GM12878 (cell line): Measurements from ENCODE around the gene PAF1. TPM values are rescaled to one million over a fixed set of nuclear protein-coding genes. Genes with fewer than 3 reads are reported as not detected.

ENCODE experiments used
- ATAC-seq: fragments of 200-7000 bp; cut with Tn5 transposase; 3 replicates; pipeline ENCODE4 v1.9.1; 2020; ENCODE audit warnings: mild to moderate bottlenecking, moderate library complexity
- BruUV-seq: library from RNA; stranded (reverse); fragments of 400-500 nt; replicated peaks from 2 replicates; lab custom pipeline; 2021; lab: Mats Ljungman, UMichigan
- CTCF ChIA-PET: fragments of 300-600 bp; sonication (Branson Sonifier 250); formaldehyde crosslinking; extraction: SDS; loops from one replicate; lab custom pipeline; 2021; ENCODE audit warnings: inconsistent platforms; lab: Yijun Ruan, JAX
- POLR2A ChIA-PET: fragments of 350-600 bp; formaldehyde crosslinking; extraction: SDS; loops from one replicate; lab custom pipeline; 2021; ENCODE audit warnings: inconsistent platforms; lab: Charles Lee
- RAD21 ChIA-PET: fragments of 300-600 bp; sonication (Branson Sonifier 250); formaldehyde crosslinking; loops from one replicate; lab custom pipeline; 2023; ENCODE audit warnings: antibody characterized with exemption; ENCODE audit not compliant: unreplicated experiment; lab: Charles Lee
- SMC1A ChIA-PET: fragments of 300-600 bp; sonication (Branson Sonifier 250); formaldehyde crosslinking; loops from one replicate; lab custom pipeline; 2023; ENCODE audit not compliant: unreplicated experiment, uncharacterized antibody; lab: Charles Lee
- DNase-seq: peaks from one replicate; pipeline ENCODE4 v3.0.0-alpha.2; 2011; ENCODE audit warnings: low read depth, low spot score
- FAIRE-seq: peaks from 3 replicates; lab custom pipeline; 2011; peaks lifted over from hg19 to GRCh38; lab: Jason Lieb, UNC
- H2AFZ ChIP-seq: 2 replicates; pipeline ENCODE4 v1.6.0; 2011; ENCODE audit warnings: low read depth, low read length, control low read depth; ENCODE audit not compliant: control insufficient read depth
- H3K27ac ChIP-seq: 2 replicates; pipeline ENCODE4 v1.5.1; 2011; ENCODE audit warnings: control low read depth; ENCODE audit not compliant: control insufficient read depth, insufficient read depth
- H3K27me3 ChIP-seq, 2 experiments: replicated peaks in 1 of 2; 2 replicates each; pipeline versions ENCODE4 v1.6.0 to v1.6.1; 2011; ENCODE audit warnings: low read length in 1 of 2; ENCODE audit not compliant: control insufficient read depth in 2 of 2, insufficient read depth in 2 of 2
- H3K36me3 ChIP-seq, 2 experiments: 2 replicates each; pipeline ENCODE4 v1.5.1; 2011; ENCODE audit warnings: low read length in 1 of 2; ENCODE audit not compliant: control insufficient read depth in 2 of 2, insufficient read depth in 2 of 2
- H3K4me1 ChIP-seq: 2 replicates; pipeline ENCODE4 v1.6.1; 2011; ENCODE audit warnings: mild to moderate bottlenecking, low read length, moderate library complexity, mixed read lengths; ENCODE audit not compliant: control insufficient read depth, insufficient read depth
- H3K4me2 ChIP-seq: 2 replicates; pipeline ENCODE4 v1.6.0; 2011; ENCODE audit warnings: control low read depth; ENCODE audit not compliant: control insufficient read depth, insufficient read depth
- H3K4me3 ChIP-seq: fragments of 200-600 bp; sonication (generic); 2 replicates; pipeline ENCODE4 v1.5.1; 2016
- H3K79me2 ChIP-seq: 2 replicates; pipeline ENCODE4 v1.6.0; 2011; ENCODE audit warnings: low read length; ENCODE audit not compliant: control insufficient read depth, insufficient read depth
- H3K9ac ChIP-seq: 2 replicates; pipeline ENCODE4 v1.8.0; 2011; ENCODE audit warnings: low read length, control low read depth, mixed read lengths; ENCODE audit not compliant: control insufficient read depth, insufficient read depth
- H3K9me3 ChIP-seq: replicated peaks from 3 replicates; pipeline ENCODE4 v1.5.1; 2011; ENCODE audit warnings: mild to moderate bottlenecking, low read length; ENCODE audit not compliant: control insufficient read depth, insufficient read depth
- H4K20me1 ChIP-seq: 2 replicates; pipeline ENCODE4 v1.6.0; 2011; ENCODE audit not compliant: control insufficient read depth, insufficient read depth
- BRCA1 ChIP-seq: IDR thresholded peaks from 2 replicates; pipeline ENCODE4 v1.6.1; 2011; ENCODE audit warnings: low read depth, low read length, improper control_type of control experiment
- ESRRA ChIP-seq: IDR thresholded peaks from 2 replicates; pipeline ENCODE4 v1.6.1; 2012; ENCODE audit warnings: mild to moderate bottlenecking, low read length, improper control_type of control experiment
- MYB ChIP-seq: fragments of 150-350 bp; IDR thresholded peaks from 2 replicates; pipeline ENCODE4 v1.6.1; 2014; ENCODE audit warnings: mild to moderate bottlenecking, low read depth, low read length, borderline replicate concordance
- MYC ChIP-seq: IDR thresholded peaks from 2 replicates; pipeline ENCODE4 v1.6.1; 2011; ENCODE audit warnings: mild to moderate bottlenecking, low read length, moderate library complexity, inconsistent platforms; ENCODE audit not compliant: insufficient read depth, insufficient replicate concordance, insufficient read length, severe bottlenecking
- POLR2AphosphoS5 ChIP-seq: IDR thresholded peaks from 2 replicates; pipeline ENCODE4 v1.6.1; 2011; ENCODE audit warnings: mild to moderate bottlenecking, low read length, inconsistent platforms
- SKIL ChIP-seq: fragments of 450-650 bp; IDR thresholded peaks from 2 replicates; pipeline ENCODE4 v1.6.1; 2017; ENCODE audit warnings: mild to moderate bottlenecking, low read depth, inconsistent platforms; ENCODE audit not compliant: poor library complexity, severe bottlenecking
- STAT3 ChIP-seq: IDR thresholded peaks from 2 replicates; pipeline ENCODE4 v1.6.1; 2011; ENCODE audit warnings: low read depth, low read length, improper control_type of control experiment
- ZNF592 ChIP-seq: fragments of 450-650 bp; IDR thresholded peaks from 2 replicates; pipeline ENCODE4 v1.6.1; 2017; ENCODE audit warnings: mild to moderate bottlenecking, moderate library complexity
- WGBS: methylation state at CpG from one replicate; pipeline ENCODE4 v1.1.6; 2016; ENCODE audit warnings: low lambda C conversion rate; ENCODE audit not compliant: insufficient replicate concordance, insufficient coverage; ENCODE audit errors: missing lambda C conversion rate; 5-methylcytosine and 5-hydroxymethylcytosine counted together
- in situ Hi-C: fragments of 300-500 bp; cut with MboI; formaldehyde crosslinking; loops from 9 replicates; pipeline ENCODE4 v1.14.3; 2018; ENCODE audit warnings: mixed read lengths
- intact Hi-C: fragments of 100-400 bp; cut with micrococcal nuclease; formaldehyde crosslinking; loops from one replicate; pipeline ENCODE4 v1.14.2; 2022; ENCODE audit not compliant: unreplicated experiment
- polyA plus RNA-seq, 11 experiments: library from polyadenylated mRNA; depleted of rRNA in 4 of 11; unstranded in 6 of 11; stranded (reverse) in 5 of 11; fragments of >200 nt; fragmentation: Nextera tagmentation in 4 of 11; fragmentation: Illumina TruSeq in 1 of 11; extraction: Ambion mirVana in 4 of 11; extraction: Trizol in 1 of 11; gene quantifications; 1 replicate in 1 of 11; 2 replicates in 10 of 11; pipeline versions ENCODE4 v1.2.1 to v1.2.3, GENCODE V29; 2011 to 2016; ENCODE audit warnings: inconsistent platforms in 2 of 11, missing spikeins in 2 of 11, low read depth in 1 of 11
- total RNA-seq, 4 experiments: library from RNA; depleted of rRNA in 3 of 4; stranded (reverse); fragments of >200 nt in 3 of 4; fragmentation: Illumina TruSeq in 1 of 4; extraction: Trizol in 1 of 4; gene quantifications; 2 replicates each; pipeline versions ENCODE4 v1.2.1 to v1.2.3, GENCODE V29; 2013 to 2021

Gene PAF1
- total and polyA plus RNA-seq, 10 of the 15 experiments (the other 5 are each of a cell fraction or from before 2014, with no cell fraction given): 1.7 to 45.8 (median 39.6) TPM

GRCh38 chr19:39417463-39418181, 26.7 kb upstream of the PAF1 start:
- Histone ChIP-seq H4K20me1 (no peaks in the 10 kb centered on the region), H3K4me3 (no peak overlapping the region), H3K9ac (no peak overlapping the region), H3K27ac (no peak overlapping the region)
- CTCF ChIA-PET: interaction anchor here (0.6 kb wide), 1 partner anchor 111 kb away, joined by 3 read pairs; no protein-coding TSS in a partner anchor
- TF ChIP-seq SKIL (no peak), ESRRA (no peak), STAT3 (no peak), BRCA1 (no peak), ZNF592 (no peak), MYC (no peak), POLR2AphosphoS5 (no peak), MYB (no peak)
- TF ChIP-seq, all 136 proteins: peak for 0
- no peaks in the 10 kb centered on the region for H3K4me1 ChIP-seq
- H3K36me3 ChIP-seq: peaks cover 6 to 10% of the 10 kb centered on the region in 2 experiments; a peak in 3 of 4 replicates
- ATAC-seq (no peak), DNase-seq (no peak), FAIRE-seq (no peak)
- WGBS: 97% methylated on average over 30 of the region's 30 CpGs
- H3K9me3 ChIP-seq: no peaks in the 10 kb centered on the region
- ChIA-PET SMC1A (no interaction called here), POLR2A (interaction anchor here (0.7 to 1.2 kb wide), 2 partner anchors 11 to 217 kb away, joined by 3 read pairs; no protein-coding TSS in a partner anchor), RAD21 (no interaction called here)
- intact Hi-C loops: loop anchor here (10.0 kb wide), 1 partner anchor 117 kb away; the partner anchor contains the start of gene EID2B
- in situ Hi-C loops: no loop called here
- H2AFZ ChIP-seq: no peak overlapping the region
- H3K27me3 ChIP-seq: no peaks in the 10 kb centered on the region
- H3K4me2 ChIP-seq: no peak overlapping the region
- peaks cover 24% of the 10 kb centered on the region for H3K79me2 ChIP-seq
- BruUV-seq: no TSS peak
